Measurements from ENCODE around the gene GSN.

Gene GSN

DNA sequence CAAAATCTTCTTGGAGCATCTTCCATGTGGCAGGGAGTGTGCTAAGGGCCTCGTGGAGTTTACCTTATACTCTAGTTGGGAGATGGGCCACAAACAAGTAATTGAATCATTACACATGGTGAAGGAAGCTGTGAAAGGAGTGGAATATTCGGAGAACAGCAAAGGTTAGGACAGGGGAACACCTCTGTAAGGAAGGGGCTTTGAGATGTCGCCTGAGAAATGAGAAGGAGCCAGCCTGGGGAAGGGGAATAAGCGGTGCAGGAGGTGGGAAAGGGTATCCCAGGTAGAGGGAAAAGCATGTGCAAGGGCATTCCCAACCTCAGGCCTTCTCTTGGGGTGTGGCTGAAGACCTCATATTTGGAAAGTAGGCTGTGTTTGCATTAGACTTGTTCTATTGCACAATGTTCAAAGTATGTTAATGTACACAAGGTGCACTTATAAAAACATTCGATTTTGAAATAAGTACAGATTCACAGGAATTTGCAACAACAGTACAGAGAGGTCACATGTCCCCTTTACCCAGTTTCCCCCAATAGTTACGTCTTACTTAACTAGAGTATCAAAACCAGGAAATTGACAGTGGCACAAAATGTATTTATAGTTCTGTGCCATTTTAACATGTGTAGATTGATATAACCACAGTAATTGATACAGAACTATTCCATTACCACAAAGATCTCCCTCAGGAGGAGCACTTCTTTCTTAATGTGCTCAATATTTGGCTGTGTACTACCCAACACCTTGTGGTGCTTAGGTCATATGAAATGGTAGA, 104.5 kb downstream of the GSN start:
- TF ChIP-seq, protein P1, sequence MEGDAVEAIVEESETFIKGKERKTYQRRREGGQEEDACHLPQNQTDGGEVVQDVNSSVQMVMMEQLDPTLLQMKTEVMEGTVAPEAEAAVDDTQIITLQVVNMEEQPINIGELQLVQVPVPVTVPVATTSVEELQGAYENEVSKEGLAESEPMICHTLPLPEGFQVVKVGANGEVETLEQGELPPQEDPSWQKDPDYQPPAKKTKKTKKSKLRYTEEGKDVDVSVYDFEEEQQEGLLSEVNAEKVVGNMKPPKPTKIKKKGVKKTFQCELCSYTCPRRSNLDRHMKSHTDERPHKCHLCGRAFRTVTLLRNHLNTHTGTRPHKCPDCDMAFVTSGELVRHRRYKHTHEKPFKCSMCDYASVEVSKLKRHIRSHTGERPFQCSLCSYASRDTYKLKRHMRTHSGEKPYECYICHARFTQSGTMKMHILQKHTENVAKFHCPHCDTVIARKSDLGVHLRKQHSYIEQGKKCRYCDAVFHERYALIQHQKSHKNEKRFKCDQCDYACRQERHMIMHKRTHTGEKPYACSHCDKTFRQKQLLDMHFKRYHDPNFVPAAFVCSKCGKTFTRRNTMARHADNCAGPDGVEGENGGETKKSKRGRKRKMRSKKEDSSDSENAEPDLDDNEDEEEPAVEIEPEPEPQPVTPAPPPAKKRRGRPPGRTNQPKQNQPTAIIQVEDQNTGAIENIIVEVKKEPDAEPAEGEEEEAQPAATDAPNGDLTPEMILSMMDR (IDR thresholded peaks at IDR 0.05; ENCODE audit: low read depth, low read length): no peak
- H3K4me3 ChIP-seq (replicated peaks in 1 of 2; ENCODE audit: low read depth in 2 of 2, low read length in 2 of 2): no peak overlapping the region
- DNase-seq (ENCODE audit: low read depth in 2 of 2): peak in 1 of 2 donors; percentile 63

DNA sequence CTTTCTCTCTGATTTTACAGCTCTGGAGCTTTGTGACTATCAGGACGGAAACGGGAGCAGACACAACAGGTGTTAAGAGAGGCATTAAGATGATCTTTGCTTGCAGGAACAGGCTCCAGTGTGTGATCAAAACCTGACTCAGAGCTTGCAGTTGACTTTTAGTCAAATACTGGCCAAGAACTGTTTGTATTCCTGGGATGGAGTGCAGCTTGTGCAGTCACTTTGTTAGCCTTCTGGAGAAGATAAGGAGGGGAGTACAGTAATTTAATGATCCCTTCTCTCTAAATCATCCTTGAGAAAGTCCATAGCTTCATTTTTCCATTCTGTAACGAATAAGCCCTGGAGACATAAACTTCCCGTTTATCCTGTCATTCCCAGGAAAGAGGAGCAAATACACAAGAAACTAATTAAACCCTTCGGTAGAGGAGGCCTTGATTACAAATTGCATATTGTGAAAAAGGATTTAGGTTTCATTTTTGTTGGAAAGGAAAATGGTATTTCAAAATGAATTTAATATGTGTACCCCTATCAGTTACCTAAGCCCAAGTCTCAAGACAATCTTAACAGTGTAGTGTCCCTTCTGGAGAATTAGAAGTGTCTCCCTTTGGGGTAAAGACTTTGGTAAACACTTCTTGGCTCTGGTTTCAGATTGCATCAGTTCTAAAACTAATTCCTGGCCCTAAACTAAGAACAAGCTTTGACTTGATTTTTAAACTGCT, 105.2 kb downstream of the GSN start:
- peak; percentile 55 to 72 for DNase-seq (ENCODE audit: low read depth in 2 of 2)
- H3K4me3 ChIP-seq (replicated peaks in 1 of 2; ENCODE audit: low read depth in 2 of 2, low read length in 2 of 2): no peak overlapping the region
- TF ChIP-seq, protein P1 (IDR thresholded peaks at IDR 0.05; ENCODE audit: low read depth, low read length): no peak

DNA sequence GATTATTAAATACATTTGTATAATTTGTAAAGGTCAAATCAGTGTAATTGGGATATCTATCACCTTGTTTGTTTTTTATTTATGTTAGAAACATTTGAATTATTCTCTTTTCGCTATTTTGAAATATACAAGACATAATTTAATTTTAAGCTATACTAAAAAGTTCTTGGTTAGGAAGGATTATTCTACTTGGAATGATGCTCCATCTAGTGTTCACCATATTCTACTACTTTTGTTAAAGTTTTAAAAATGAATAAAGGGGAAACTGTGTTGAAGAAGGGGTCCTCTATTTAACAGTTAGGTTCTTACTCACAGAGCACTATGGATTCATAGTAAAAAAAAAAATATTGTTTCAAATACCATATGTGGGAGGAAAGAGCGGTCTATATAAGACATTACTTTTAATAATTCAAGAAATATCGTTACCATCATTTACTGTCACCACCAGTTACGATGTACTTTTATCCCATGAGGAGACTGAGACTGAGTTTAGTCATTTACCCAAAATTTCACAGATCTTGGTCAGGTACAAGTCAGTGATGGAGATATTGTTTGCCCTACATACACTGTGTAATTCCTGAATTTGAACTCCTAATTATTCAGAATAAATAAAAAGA, 108.4 kb downstream of the GSN start:
- H3K4me3 ChIP-seq (replicated peaks in 1 of 2; ENCODE audit: low read depth in 2 of 2, low read length in 2 of 2): no peak overlapping the region
- TF ChIP-seq, protein P1 (IDR thresholded peaks at IDR 0.05; ENCODE audit: low read depth, low read length): peak; percentile 43
- peak; percentile 61 to 66 for DNase-seq (ENCODE audit: low read depth in 2 of 2)

DNA sequence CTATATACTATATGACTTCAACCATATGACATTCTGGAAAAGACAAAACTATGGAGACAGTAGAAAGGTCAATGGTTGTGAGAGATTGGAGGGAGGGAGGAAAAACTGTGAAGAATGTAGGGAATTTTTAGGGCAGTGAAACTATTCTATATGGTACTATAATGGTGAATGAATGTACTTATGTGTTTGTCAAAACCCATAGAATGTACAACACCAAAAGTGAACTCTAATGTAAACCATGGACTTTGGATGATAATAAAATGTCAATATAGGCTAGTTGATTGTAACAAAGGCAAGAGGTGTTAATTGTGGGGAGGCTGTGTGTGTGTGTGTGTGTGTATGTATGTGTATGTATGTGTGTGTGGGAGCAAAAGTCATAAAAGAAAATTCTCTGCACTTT, 112.9 kb downstream of the GSN start:
- H3K4me3 ChIP-seq (replicated peaks in 1 of 2; ENCODE audit: low read depth in 2 of 2, low read length in 2 of 2): no peak overlapping the region
- TF ChIP-seq, protein P1 (IDR thresholded peaks at IDR 0.05; ENCODE audit: low read depth, low read length): no peak
- no peak for DNase-seq (ENCODE audit: low read depth in 2 of 2)

All from cardiac fibroblast (primary cell).